ENCODE measurements around the gene SKA2. TPM values are rescaled to one million over a fixed set of nuclear protein-coding genes. Genes with fewer than 3 reads are reported as not detected.

SKA2 gene
- total RNA-seq, 1 donor from 2014 or later = 20.9 TPM

Small RNA genes lying within 50 kb of the gene (microRNA-seq; reads per million reads assigned to microRNA genes)
- gene MIR301A (ENCODE audit: borderline number of aligned reads) (249 reads per million, percentile 67 among the genes with 10 or more reads in this experiment), gene MIR454 (ENCODE audit: borderline number of aligned reads) (628 reads per million, percentile 77 among the genes with 10 or more reads in this experiment)

Other genes starting within 250 kb of the SKA2 start
- gene TRIM37, start 48.3 kb downstream of the SKA2 start, total RNA-seq = 19.3 TPM
- gene PRR11, start 560 bp upstream of the SKA2 start, total RNA-seq = 4.1 TPM
- 14.6 TPM for gene SMG8, start 54.8 kb upstream of the SKA2 start, total RNA-seq
- gene GDPD1, start 65.3 kb upstream of the SKA2 start, total RNA-seq = 5.3 TPM
- 22.9 TPM for gene YPEL2, start 176.5 kb upstream of the SKA2 start, total RNA-seq